WTC11 (cell line): ENCODE data around the gene CINP. TPM values are rescaled to one million over a fixed set of nuclear protein-coding genes. Genes with fewer than 3 reads are reported as not detected.

Experiments used
- ATAC-seq: fragments of 200-7000 bp; cut with Tn5 transposase; 2 replicates; pipeline ENCODE4 v1.10.0; 2021; ENCODE audit warnings: mild to moderate bottlenecking, moderate library complexity
- CTCF ChIA-PET: fragments of 300-600 bp; sonication (Branson Sonifier 250); formaldehyde crosslinking; loops from one replicate; lab custom pipeline; 2021; ENCODE audit warnings: antibody characterized with exemption; lab: Charles Lee
- POLR2A ChIA-PET: fragments of 350-600 bp; sonication (Branson Sonifier 250); formaldehyde crosslinking; loops from one replicate; lab custom pipeline; 2021; ENCODE audit warnings: antibody characterized with exemption; lab: Charles Lee
- DNase-seq: peaks from one replicate; pipeline ENCODE4 v3.0.0; 2021; ENCODE audit warnings: low spot score
- H3K27ac Mint-ChIP-seq: 2 replicates; pipeline ENCODE4 v1.8.0; 2021; ENCODE audit warnings: mixed read lengths
- H3K27me3 Mint-ChIP-seq: 2 replicates; pipeline ENCODE4 v1.8.0; 2021; ENCODE audit warnings: low read depth, mild to moderate bottlenecking, moderate library complexity, mixed read lengths
- H3K36me3 Mint-ChIP-seq: 2 replicates; pipeline ENCODE4 v1.8.0; 2021; ENCODE audit warnings: mixed read lengths
- H3K4me1 Mint-ChIP-seq: 2 replicates; pipeline ENCODE4 v1.8.0; 2022; ENCODE audit warnings: mixed read lengths
- H3K4me3 Mint-ChIP-seq: 2 replicates; pipeline ENCODE4 v1.8.0; 2021; ENCODE audit warnings: mild to moderate bottlenecking, moderate library complexity, mixed read lengths
- H3K9me3 Mint-ChIP-seq: 2 replicates; pipeline ENCODE4 v1.8.0; 2021; ENCODE audit warnings: mixed read lengths
- AR ChIP-seq: fragments of 250-450 bp; sonication (Bioruptor Pico); IDR thresholded peaks from 2 replicates; pipeline ENCODE4 v1.9.0; 2021; ENCODE audit warnings: mild to moderate bottlenecking
- CREB1 ChIP-seq: sonication (generic); formaldehyde crosslinking; IDR thresholded peaks from 2 replicates; pipeline ENCODE4 v1.8.0; 2023; ENCODE audit warnings: mild to moderate bottlenecking, missing genetic modification reagents
- EMX1 ChIP-seq: fragments of 250-450 bp; sonication (Bioruptor Pico); IDR thresholded peaks from 2 replicates; pipeline ENCODE4 v1.8.0; 2021; ENCODE audit warnings: mild to moderate bottlenecking
- ERG ChIP-seq: fragments of 250-450 bp; sonication (Bioruptor Pico); IDR thresholded peaks from 2 replicates; pipeline ENCODE4 v1.8.0; 2021; ENCODE audit warnings: mild to moderate bottlenecking
- HMGA2 ChIP-seq: fragments of 250-450 bp; sonication (Bioruptor Pico); IDR thresholded peaks from 2 replicates; pipeline ENCODE4 v1.4.0; 2021; ENCODE audit warnings: mild to moderate bottlenecking, moderate library complexity
- MAX ChIP-seq: sonication (generic); formaldehyde crosslinking; IDR thresholded peaks from 2 replicates; pipeline ENCODE4 v1.8.0; 2022; ENCODE audit warnings: mild to moderate bottlenecking, missing genetic modification reagents
- MYBL2 ChIP-seq: sonication (generic); formaldehyde crosslinking; IDR thresholded peaks from 2 replicates; pipeline ENCODE4 v1.8.1; 2023; ENCODE audit warnings: mild to moderate bottlenecking, moderate library complexity, missing genetic modification reagents
- NFYB ChIP-seq: sonication (generic); formaldehyde crosslinking; conservative IDR thresholded peaks from 2 replicates; pipeline ENCODE4 v1.8.0; 2022; ENCODE audit warnings: low read depth, missing genetic modification reagents
- NR3C1 ChIP-seq: sonication (generic); formaldehyde crosslinking; conservative IDR thresholded peaks from 2 replicates; pipeline ENCODE4 v1.8.1; 2023; ENCODE audit warnings: low read depth, mild to moderate bottlenecking, missing genetic modification reagents
- PRRX2 ChIP-seq: fragments of 250-450 bp; sonication (Bioruptor Pico); IDR thresholded peaks from 2 replicates; pipeline ENCODE4 v1.8.0; 2021; ENCODE audit warnings: mild to moderate bottlenecking
- SMAD4 ChIP-seq: sonication (generic); formaldehyde crosslinking; IDR thresholded peaks from 2 replicates; pipeline ENCODE4 v1.8.0; 2022; ENCODE audit warnings: mild to moderate bottlenecking, missing genetic modification reagents
- USF1 ChIP-seq: sonication (generic); formaldehyde crosslinking; IDR thresholded peaks from 2 replicates; pipeline ENCODE4 v1.8.0; 2022; ENCODE audit warnings: mild to moderate bottlenecking, missing genetic modification reagents
- ZBTB21 ChIP-seq: sonication (generic); formaldehyde crosslinking; IDR thresholded peaks from 2 replicates; pipeline ENCODE4 v1.8.1; 2023; ENCODE audit warnings: mild to moderate bottlenecking, missing genetic modification reagents, borderline replicate concordance
- ZNF138 ChIP-seq: sonication (generic); formaldehyde crosslinking; conservative IDR thresholded peaks from 2 replicates; pipeline ENCODE4 v1.8.1; 2022; ENCODE audit warnings: mild to moderate bottlenecking, moderate library complexity, missing genetic modification reagents
- ZNF396 ChIP-seq: fragments of 250-450 bp; sonication (Bioruptor Pico); IDR thresholded peaks from 2 replicates; pipeline ENCODE4 v1.8.0; 2021; ENCODE audit warnings: mild to moderate bottlenecking, moderate library complexity, borderline replicate concordance
- total RNA-seq: library from RNA; stranded (reverse); gene quantifications from 3 replicates; pipeline ENCODE4 v1.2.3, GENCODE V29; 2021
- TF ChIP-seq, protein P1 (sequence below): sonication (generic); formaldehyde crosslinking; IDR thresholded peaks from 2 replicates; pipeline ENCODE4 v1.8.1; 2022; ENCODE audit warnings: mild to moderate bottlenecking, missing genetic modification reagents, moderate library complexity, borderline replicate concordance
- TF ChIP-seq, protein P2 (sequence below): sonication (generic); formaldehyde crosslinking; IDR thresholded peaks from 2 replicates; pipeline ENCODE4 v1.8.1; 2023; ENCODE audit warnings: mild to moderate bottlenecking, moderate library complexity, missing genetic modification reagents
- TF ChIP-seq, protein P3 (sequence below): sonication (generic); formaldehyde crosslinking; IDR thresholded peaks from 2 replicates; pipeline ENCODE4 v1.8.0; 2022; ENCODE audit warnings: mild to moderate bottlenecking, missing genetic modification reagents
- TF ChIP-seq, protein P4 (sequence below): sonication (generic); formaldehyde crosslinking; IDR thresholded peaks from 2 replicates; pipeline ENCODE4 v1.8.0; 2023; ENCODE audit warnings: missing genetic modification reagents

The CINP gene
- total RNA-seq, 1 experiment from 2014 or later = 38.3 TPM

GRCh38 chr14:102407258-102407657 is 44.6 kb upstream of the CINP start:
- Mint-ChIP-seq H3K4me3 (no peak overlapping the region), H3K27ac (peak overlapping the region; percentile 91), H3K27me3 (no peaks in the 10 kb centered on the region), H3K9me3 (peaks cover 14% of the 10 kb centered on the region), H3K4me1 (peaks cover 26% of the 10 kb centered on the region), H3K36me3 (peaks cover 29% of the 10 kb centered on the region)
- DNase-seq (no peak), ATAC-seq (no peak)
- TF ChIP-seq ZBTB21 (CRISPR knock-in tag) (no peak), HMGA2 (no peak), NR3C1 (CRISPR knock-in tag) (no peak), MAX (CRISPR knock-in tag) (no peak)
- TF ChIP-seq, protein P1, sequence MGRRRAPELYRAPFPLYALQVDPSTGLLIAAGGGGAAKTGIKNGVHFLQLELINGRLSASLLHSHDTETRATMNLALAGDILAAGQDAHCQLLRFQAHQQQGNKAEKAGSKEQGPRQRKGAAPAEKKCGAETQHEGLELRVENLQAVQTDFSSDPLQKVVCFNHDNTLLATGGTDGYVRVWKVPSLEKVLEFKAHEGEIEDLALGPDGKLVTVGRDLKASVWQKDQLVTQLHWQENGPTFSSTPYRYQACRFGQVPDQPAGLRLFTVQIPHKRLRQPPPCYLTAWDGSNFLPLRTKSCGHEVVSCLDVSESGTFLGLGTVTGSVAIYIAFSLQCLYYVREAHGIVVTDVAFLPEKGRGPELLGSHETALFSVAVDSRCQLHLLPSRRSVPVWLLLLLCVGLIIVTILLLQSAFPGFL = no peak
- POLR2A ChIA-PET = no interaction called here
- CTCF ChIA-PET = no interaction called here

DNA sequence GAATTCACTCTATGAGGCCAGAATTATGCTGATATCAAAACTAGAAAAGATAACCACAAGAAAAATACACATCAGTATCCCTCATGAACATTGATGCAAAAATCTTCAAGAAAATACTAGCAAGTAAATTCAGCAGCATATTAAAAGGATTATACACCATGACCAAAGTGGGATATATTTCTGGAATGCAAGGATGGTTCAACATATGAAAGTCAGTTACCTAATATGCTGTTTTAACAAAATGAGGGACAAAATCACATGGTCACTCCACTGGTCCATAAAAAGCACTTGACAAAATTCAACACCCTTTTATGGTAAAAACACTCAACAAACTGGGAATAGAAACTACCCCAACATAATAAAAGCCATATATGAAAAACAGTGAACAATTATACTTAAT is 40.3 kb upstream of the CINP start:
- POLR2A ChIA-PET = no interaction called here
- ATAC-seq = no peak
- no peak overlapping the region for H3K27ac Mint-ChIP-seq

More for the DNA sequence above, 40.3 kb upstream of the CINP start:
- Mint-ChIP-seq H3K4me1 (peaks cover 6% of the 10 kb centered on the region), H3K27me3 (no peaks in the 10 kb centered on the region), H3K4me3 (no peak overlapping the region), H3K9me3 (peaks cover 38% of the 10 kb centered on the region), H3K36me3 (peaks cover 48% of the 10 kb centered on the region)
- CTCF ChIA-PET = no interaction called here
- DNase-seq = no peak
- TF ChIP-seq USF1 (CRISPR knock-in tag) = no peak
- TF ChIP-seq NR3C1 (CRISPR knock-in tag) = no peak
- no peak for TF ChIP-seq SMAD4 (CRISPR knock-in tag)
- TF ChIP-seq PRRX2 (CRISPR knock-in tag) = no peak
- TF ChIP-seq, protein P2, sequence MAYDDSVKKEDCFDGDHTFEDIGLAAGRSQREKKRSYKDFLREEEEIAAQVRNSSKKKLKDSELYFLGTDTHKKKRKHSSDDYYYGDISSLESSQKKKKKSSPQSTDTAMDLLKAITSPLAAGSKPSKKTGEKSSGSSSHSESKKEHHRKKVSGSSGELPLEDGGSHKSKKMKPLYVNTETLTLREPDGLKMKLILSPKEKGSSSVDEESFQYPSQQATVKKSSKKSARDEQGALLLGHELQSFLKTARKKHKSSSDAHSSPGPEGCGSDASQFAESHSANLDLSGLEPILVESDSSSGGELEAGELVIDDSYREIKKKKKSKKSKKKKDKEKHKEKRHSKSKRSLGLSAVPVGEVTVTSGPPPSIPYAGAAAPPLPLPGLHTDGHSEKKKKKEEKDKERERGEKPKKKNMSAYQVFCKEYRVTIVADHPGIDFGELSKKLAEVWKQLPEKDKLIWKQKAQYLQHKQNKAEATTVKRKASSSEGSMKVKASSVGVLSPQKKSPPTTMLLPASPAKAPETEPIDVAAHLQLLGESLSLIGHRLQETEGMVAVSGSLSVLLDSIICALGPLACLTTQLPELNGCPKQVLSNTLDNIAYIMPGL (CRISPR knock-in tag) = no peak
- no peak for TF ChIP-seq ERG (CRISPR knock-in tag)
- TF ChIP-seq EMX1 (CRISPR knock-in tag) = no peak
- TF ChIP-seq, protein P3, sequence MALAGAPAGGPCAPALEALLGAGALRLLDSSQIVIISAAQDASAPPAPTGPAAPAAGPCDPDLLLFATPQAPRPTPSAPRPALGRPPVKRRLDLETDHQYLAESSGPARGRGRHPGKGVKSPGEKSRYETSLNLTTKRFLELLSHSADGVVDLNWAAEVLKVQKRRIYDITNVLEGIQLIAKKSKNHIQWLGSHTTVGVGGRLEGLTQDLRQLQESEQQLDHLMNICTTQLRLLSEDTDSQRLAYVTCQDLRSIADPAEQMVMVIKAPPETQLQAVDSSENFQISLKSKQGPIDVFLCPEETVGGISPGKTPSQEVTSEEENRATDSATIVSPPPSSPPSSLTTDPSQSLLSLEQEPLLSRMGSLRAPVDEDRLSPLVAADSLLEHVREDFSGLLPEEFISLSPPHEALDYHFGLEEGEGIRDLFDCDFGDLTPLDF (CRISPR knock-in tag) = no peak
- no peak for TF ChIP-seq NFYB (CRISPR knock-in tag)
- TF ChIP-seq ZNF138 (CRISPR knock-in tag) = no peak
- no peak for TF ChIP-seq MYBL2 (CRISPR knock-in tag)
- no peak for TF ChIP-seq CREB1 (CRISPR knock-in tag)
- TF ChIP-seq, protein P4, sequence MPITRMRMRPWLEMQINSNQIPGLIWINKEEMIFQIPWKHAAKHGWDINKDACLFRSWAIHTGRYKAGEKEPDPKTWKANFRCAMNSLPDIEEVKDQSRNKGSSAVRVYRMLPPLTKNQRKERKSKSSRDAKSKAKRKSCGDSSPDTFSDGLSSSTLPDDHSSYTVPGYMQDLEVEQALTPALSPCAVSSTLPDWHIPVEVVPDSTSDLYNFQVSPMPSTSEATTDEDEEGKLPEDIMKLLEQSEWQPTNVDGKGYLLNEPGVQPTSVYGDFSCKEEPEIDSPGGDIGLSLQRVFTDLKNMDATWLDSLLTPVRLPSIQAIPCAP (CRISPR knock-in tag) = no peak
- TF ChIP-seq ZNF396 = no peak
- TF ChIP-seq AR (CRISPR knock-in tag) = no peak
